Globus pallidus (tissue), 1 donor: ENCODE results near the gene SELENOO.

Experiments used
- DNase-seq: peaks from one replicate; pipeline ENCODE4 v3.0.0-alpha.2; 2015; ENCODE audit warnings: low spot score

Gene SELENOO

DNA sequence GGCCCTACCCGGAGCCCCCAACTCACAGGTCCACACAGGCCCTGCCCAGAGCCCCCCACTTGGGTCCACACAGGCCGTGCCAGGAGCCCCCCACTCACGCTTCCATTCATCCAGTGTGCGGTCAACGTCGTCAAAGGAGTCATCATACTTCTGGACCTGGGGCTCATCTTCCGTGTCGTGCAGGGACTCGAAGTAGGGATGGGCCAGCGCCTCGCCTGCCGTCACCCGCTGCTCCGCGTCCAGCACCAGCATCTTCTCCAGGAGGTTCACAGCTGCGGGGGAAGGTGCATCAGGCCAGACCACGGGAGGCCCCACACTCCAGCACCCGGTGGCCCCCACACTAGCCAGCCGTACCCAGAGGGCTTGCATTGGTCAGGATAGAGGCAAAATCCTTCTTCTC lies 54.3 kb downstream of the SELENOO start:
- DNase-seq: no peak

DNA sequence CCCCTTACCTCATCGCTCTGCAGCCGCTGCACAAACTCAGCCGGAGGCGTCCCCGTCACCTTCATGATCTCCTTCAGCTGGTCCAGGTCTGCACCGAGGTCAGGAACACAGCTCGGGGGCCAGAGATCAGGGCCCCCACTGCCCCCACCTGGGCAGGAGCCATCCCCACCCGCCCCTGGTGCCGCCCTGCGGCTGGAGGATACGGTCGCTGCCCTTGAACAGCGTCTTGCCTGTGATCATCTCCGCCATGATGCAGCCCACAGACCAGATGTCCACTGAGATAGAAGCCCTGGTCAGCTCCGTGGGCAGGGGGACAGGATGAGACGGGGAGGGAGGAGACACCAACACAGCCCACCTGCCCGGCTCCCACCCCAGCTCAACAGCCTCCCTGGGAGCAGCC lies 54.8 kb downstream of the SELENOO start:
- no peak for DNase-seq

DNA sequence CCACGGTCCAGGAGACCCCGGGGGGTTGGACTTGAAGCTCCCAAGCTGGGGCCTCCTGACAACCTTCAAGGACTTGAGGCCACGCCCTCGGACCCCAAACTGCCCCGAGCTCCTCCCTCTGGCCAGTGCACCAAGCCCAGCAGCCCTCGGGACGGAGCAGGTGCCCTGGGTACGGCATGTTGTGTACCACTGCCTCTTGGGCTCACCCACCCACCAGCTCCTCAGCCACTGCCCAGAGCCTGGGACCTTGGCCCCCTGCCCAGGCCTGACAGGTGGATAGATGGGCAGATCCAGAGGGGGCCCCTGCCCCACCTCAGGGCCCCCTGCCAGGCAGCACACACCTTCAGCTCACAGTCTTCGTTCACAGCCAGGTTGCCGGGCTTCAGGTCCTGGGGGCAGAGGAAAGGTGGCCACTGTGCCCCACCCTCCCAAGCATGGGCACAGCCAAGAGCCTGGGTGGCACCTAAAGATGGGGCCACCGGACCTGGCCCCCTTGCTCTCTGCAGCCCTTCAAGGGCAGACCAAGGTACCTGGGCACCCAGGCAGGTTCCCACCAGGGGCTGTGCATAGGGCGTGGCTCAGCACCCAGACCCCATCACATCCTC lies 55.5 kb downstream of the SELENOO start:
- no peak for DNase-seq

DNA sequence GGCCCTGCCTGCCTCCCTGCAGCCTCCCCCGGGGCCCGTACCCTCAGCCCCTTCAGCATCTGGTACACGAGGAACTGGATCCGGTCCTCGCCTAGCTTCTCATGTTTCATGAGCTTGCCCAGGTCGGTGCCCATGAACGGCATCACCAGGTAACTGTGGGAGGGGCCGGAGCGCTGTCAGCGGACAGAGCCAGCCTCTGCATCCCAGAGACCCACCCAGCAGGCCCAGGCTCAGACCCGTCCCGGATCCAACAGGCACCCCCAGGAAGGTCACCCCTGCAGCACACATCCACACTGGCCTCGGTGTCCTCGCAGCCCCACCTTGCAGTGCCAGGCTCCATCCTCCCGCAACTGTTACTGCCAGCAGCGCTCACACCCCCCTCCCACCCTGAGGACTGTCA lies 56.2 kb downstream of the SELENOO start:
- no peak for DNase-seq

DNA sequence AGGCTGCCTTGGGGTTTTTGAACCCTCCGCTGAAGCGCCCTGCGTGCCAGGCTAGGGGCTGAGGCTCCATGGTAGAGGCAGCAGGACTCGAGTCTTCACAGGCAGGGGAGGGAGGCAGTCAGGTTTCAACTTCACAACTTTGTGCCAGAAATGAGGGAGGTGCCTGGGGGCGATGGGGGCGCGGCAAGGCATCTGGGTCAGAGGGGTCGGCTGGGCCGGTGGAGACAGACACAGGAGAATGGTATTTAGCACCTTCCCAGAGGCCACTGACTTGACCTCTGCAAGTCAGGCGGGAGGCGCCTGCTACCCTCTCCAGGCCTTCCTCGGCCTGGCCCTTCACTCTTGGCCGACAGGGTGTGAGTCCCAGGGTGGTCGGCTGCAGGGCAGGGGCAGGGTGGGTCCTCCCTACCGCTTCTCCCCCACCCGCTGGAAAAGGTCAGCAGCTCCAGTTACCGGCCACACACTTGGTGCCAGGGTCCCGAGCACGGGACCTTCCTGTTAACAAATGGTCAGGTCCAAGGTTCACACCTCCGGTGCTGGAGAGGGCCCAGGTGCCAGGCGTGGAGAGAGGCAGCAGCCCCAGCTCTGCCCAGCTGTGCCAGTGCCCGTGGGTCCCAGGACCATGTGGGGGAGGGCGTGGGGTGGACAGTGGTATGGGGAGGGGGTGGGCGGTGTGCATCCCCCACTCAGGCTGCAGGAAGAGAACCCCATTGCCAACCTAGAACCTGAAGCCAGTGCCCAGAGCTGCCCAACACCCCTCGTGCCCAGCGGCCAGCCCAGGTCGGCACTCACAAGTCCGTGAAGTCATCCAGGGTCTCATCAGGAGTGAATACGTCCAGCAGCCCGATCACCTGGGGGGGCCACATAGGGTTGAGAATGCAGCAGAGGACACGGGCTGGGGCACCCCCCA lies 56.9 kb downstream of the SELENOO start:
- no peak for DNase-seq

DNA sequence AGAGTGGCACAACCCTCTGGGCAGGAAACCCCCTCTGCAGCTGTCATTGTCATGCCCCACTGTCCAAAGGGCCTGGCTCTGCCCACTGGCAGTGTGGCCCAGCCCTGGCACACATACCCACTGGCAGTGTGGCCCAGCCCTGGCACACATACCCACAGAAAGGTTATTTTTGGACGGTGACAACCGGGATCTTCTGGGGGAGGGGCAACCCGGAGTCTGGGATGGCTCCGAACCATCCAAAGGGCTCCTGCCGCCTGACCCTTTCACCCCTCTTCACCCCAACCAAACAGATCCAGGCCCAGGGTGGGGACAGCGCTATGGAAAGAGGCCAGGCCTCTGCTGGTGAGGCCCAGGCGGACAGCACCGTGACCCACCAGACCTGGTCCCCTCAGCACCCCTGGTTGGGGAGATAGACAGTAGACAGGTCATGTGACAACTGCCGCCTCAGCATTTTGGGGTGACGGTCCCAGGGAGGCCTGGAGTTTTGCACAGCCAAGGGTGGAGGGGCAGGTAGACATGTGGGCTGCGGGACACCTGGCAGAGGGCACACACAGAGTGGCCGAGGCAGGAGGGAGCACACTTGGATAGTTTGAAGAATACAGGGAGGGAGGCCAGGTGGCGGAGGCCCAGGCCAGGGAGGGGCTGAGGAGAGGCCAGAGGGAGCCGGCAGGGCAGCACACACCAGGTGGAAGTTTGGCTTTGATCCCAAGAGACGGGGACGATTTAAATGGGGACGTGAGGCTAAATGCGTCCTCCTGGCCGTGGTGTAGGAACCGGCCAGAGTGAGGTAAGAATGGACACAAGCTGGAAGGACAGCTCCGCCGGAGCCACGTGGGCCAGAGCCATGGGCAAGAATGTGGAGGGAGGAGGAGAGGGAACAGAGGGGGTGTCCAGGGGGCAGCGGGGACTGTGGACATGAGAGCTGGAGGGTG lies 57.8 kb downstream of the SELENOO start:
- no peak for DNase-seq

DNA sequence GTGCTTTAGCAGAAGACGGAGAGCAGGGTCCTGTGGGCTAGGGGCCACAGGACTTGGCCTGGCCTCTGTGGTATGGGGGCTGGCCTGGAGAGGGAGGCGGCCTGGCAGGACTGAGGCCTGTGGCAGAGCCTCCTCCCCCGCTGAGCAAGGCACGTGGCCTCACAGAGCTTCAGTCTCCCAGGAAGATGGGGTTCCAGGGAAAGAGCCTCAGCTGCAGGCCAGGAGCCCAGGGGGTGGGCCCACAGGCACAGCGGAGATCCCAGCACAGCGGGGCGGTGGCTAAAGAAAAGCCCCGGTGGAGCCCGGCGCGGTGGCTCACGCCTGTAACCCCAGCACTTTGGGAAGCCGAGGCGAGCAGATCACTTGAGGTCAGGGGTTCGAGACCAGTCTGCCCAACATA lies 58.5 kb downstream of the SELENOO start:
- DNase-seq: no peak

DNA sequence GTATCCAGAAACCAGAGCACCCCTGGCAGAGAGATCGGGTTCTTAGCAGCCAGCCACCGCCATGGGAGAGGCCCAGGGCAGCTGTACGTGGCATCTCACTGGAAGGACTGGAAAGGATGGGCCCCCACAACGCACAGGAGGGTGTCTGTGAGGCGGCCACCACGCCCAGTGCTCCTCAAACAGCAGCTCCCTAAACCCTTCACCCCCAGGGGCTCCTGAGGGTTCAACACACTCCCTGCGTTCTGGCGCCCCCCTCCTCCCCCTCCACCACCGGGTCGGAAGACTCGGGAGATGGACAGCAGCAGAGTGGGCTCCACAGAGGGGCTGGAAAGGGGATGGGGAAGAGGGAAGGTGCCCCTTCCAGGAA lies 59.6 kb downstream of the SELENOO start:
- DNase-seq: no peak

DNA sequence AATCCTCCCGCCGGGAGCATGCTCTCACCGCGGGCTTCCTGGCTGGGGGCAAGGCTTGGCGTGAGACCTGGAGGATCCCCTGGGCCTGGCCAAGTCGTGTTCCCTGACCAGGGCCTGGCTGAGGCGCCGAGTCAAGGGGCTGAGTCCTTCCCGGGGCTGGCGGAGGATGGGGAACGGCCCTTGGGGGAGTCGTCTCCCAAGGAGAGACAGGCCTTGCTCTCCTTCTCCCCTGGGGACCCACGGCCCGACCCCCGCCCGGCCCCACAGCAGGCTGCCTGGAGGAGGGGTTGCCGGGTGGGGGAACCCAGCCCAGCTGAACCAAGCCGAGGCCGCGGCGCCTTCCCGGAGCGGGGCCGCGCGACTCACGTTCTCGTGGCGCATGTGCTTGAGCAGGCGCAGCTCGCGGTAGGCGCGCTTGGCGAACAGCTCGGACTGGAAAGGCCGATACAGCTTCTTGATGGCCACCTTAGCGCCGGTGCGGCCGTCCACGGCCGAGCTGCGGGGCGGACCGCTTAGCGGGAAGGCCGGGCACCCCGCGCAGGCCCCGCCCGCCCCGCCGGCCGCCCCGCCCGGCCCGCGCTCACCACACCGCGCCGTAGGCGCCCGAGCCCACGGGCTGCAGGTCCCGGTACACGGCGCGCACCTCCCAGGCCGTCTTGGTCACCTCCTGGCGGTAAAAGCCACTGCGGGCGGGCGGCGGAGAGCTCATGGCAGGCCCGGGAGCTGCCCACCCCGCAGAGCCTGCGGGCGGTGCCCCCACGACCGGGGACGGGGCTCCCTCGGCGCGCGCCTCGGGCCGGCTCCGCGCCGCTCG lies 60.2 kb downstream of the SELENOO start:
- DNase-seq: no peak

DNA sequence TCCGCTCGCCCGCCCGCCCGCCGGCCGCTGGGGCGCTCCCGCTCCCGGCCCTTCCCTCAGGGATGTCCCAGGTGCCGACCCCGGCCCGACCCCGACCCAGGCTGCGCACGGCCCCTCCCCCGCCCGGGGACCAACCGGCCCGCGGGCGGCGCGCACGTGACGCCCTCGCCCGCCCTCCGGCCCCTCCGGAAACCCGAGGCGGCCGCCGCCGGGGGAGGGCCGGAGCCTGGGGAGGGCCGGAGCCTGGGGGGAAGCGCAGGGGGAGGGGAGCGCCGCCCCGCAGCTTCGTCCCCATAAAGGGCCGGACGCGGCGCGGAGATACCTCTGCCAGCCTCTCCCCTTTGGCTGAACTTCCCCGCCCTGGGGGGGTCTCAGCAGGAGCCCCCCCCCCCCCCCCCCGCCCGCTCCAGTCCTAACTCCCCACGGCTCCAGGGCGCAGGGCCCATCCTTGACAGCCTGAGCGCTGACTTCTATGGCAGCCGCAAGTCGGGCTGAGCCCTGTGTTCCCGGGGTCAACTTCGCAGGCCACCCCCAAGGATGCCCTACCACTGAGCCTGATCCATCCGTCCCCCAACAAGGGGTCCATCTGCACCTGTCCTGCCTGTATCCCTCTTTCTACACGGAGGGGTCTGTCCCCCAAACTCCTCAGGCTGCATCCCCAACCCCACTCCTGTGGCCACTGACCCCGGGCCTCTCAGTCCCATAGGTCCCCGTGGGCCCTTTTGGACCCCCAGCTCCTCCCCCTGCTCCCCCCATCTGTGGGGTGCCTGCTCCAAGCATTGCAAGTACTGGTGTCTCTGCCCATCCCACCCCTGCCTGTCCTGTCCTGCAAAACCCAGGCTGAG lies 61.0 kb downstream of the SELENOO start, which contains the start of gene MAPK12:
MAPK12 (minus strand) TSS at position 69 of the 845 bp plus-strand sequence. CDS start 174 bp downstream, outside the sequence.
- no peak for DNase-seq

DNA sequence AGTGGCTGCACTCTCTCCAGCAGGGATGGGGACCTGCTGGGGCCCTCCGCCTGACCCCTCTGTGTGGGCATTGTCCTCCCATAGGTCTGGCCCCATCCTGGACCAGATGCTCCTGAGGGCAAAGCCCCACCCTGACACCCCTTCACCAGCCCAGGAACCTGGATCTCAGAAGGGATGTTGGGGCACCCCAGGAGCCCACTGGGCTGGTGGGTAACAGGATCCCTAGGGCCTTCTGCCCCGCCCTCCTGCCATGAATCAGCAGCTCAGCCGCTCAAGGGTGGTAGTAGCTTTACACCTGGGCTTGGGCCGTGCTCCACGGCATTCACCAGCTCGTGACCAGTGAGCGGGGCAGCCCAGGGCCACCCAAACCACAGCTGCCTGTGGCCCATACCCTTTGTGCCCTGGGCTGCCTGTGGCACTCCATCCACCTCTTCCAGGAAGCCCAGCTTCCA lies 61.7 kb downstream of the SELENOO start:
- DNase-seq: no peak

DNA sequence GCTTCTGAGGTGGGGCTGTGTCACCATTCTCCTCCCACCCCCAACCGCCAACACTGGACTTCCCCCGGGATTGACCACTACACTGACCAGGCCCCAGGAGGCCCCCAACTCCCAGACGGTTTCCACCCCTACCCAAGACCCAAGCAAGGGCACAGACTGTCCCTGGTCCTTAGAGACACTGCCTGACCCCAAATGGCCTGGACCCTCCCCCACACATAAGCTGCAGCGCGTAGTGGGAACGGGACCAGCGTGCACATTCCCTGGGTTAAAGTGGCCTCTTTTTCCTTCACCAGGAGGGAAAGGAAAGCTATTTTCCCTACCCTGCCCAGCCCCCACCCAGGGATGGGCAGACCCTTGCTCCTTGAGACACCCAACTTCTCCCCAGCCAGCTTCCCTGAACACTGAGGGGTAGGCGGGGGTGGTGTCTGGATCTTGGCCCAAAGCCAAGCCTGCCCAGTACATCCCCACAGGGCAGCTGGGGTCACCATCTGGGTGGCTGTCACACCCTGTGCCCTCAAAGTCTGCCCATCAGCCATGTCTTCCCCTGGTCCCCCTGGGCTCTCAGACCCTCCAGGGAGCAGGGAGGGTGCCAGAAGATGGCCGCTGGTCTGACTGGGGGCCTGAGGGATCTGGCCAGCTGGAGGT lies 62.3 kb downstream of the SELENOO start:
- no peak for DNase-seq

DNA sequence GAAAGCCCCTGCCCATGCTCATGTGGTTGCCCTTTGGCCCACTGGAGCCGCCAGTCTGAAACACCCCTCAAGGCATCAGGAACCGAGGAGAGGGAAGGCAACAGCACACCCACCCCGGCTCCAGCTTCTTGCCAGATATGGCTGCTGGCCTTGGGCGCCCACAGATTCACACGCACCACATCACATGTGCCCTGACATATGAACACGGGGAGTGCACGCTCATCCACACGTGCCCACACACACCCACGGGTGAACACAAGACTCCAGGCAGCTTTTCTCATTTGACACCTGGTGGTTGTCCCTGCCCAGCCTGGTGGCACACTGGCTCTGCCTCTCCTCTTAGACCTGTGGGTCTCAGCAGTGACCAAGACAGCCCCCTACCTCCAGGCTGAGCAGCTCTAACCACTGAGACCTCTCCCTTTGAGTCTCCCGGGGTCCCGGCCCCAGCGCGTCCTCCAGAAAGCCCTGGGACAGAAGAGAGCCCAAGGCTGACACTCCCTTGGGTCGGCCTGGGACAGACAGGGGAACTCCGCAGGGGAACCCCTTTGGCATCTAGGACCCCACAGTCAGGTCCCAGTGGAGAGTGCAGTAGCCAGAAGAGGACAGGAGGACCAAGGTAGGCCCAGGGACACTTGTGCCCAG lies 63.4 kb downstream of the SELENOO start:
- DNase-seq: no peak

DNA sequence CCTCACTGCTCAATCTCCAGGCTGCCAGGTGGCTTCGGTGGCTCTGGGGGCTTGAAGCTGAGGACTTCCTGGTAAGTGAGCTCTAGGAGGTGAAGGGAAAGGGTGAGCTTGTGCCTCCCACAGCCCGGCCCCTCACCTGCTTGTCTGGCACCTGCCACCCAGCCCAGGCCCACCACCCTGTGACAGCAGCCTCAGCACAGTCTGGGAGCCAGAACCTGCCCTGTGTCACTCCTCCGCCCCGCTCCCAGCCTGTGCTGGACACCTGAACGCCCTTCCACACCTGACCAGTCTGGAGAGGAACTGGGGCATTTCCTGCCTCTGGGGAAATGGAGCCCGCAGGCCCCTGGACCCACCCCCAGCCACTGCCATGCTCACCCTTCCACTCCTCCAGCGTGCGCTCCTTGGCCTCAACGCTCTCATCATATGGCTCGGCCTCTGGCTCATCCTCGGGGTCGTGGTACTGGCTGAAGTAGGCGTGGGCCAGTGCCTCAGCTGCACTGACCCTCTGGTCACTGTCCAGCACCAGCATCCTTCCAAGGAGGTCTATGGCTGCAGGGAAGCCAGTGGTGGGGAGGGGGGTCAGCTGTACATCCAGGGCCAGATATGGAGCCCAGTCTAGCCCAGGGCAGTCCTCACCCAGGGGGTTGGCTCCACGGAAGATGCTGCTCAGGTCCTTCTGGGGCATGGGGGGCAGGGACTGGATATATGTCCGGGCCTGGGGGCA lies 64.3 kb downstream of the SELENOO start:
- DNase-seq: no peak

DNA sequence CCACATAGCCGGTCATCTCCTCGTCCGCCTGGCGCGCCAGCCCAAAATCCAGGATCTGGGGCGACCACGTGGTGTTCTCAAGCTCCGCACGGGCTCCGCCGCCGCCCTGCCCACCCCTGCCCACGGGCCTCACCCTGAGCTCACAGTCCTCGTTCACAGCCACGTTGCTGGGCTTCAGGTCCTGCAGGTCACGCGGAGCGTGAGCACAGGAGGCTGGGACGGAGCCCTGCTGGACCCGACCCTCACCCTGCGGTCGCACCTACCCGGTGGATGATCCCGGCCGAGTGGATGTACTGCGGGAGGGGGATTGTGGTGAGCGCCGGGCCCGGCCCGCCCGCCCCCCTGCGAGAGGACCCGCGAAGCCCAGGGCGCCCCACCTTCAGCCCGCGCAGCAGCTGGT lies 66.2 kb downstream of the SELENOO start:
- DNase-seq: no peak
